HG03039 (cell line): ENCODE measurements around the gene ART5.
"Not testable (repeated sequence)": the region's sequence is repeated elsewhere in the genome, so short reads cannot be mapped to it uniquely, and the experiment has no call there.

Experiments used
- ATAC-seq: cut with Tn5 transposase; IDR thresholded peaks from one replicate; pipeline ENCODE4 v1.9.1; 2021; ENCODE audit warnings: mild to moderate bottlenecking, moderate library complexity; ENCODE audit not compliant: unreplicated experiment

ART5 gene

GRCh38 chr11:3623121-3623520 lies 18.7 kb downstream of the ART5 start:
- no peak for ATAC-seq

- ATAC-seq: no peak
These were observed 19.3 kb downstream of the ART5 start for GRCh38 chr11:3622521-3622920.

- ATAC-seq: no peak
These were observed 23.8 kb downstream of the ART5 start for GRCh38 chr11:3617990-3618389.

- no peak for ATAC-seq
These were observed 24.9 kb downstream of the ART5 start for GRCh38 chr11:3616721-3617460.

GRCh38 chr11:3615998-3616397 lies 25.8 kb downstream of the ART5 start:
- ATAC-seq: no peak

GRCh38 chr11:3614742-3615171 lies 27.0 kb downstream of the ART5 start:
- ATAC-seq: no peak

GRCh38 chr11:3613998-3614741 lies 27.6 kb downstream of the ART5 start:
- no peak for ATAC-seq

- no peak for ATAC-seq
These were observed 29.7 kb downstream of the ART5 start for GRCh38 chr11:3611976-3612678.

GRCh38 chr11:3610846-3611245 lies 30.9 kb downstream of the ART5 start:
- ATAC-seq: no peak

- no peak for ATAC-seq
These were observed 32.2 kb downstream of the ART5 start for GRCh38 chr11:3609416-3610265.

GRCh38 chr11:3605771-3606203 lies 36.0 kb downstream of the ART5 start:
- no peak for ATAC-seq

GRCh38 chr11:3605283-3605662 lies 36.5 kb downstream of the ART5 start:
- no peak for ATAC-seq

GRCh38 chr11:3604167-3604566 lies 37.6 kb downstream of the ART5 start:
- no peak for ATAC-seq

- not testable (repeated sequence) for ATAC-seq
These were observed 41.6 kb downstream of the ART5 start for GRCh38 chr11:3600201-3600600.

- not testable (repeated sequence) for ATAC-seq
These were observed 44.0 kb downstream of the ART5 start for GRCh38 chr11:3597743-3598142.

- ATAC-seq: not testable (repeated sequence)
These were observed 50.5 kb downstream of the ART5 start for GRCh38 chr11:3591326-3591725.

GRCh38 chr11:3590193-3590592 lies 51.6 kb downstream of the ART5 start:
- not testable (repeated sequence) for ATAC-seq

- not testable (repeated sequence) for ATAC-seq
These were observed 53.0 kb downstream of the ART5 start for GRCh38 chr11:3588776-3589175.
